HG03469 (cell line): ENCODE data around the gene CALHM2.
"Not testable (repeated sequence)": the region's sequence is repeated elsewhere in the genome, so short reads cannot be mapped to it uniquely, and the experiment has no call there.

Experiments used
- ATAC-seq: cut with Tn5 transposase; IDR thresholded peaks from one replicate; pipeline ENCODE4 v1.9.1; 2021; ENCODE audit warnings: mild to moderate bottlenecking, moderate library complexity, moderate number of reproducible peaks; ENCODE audit not compliant: unreplicated experiment

Gene CALHM2

DNA sequence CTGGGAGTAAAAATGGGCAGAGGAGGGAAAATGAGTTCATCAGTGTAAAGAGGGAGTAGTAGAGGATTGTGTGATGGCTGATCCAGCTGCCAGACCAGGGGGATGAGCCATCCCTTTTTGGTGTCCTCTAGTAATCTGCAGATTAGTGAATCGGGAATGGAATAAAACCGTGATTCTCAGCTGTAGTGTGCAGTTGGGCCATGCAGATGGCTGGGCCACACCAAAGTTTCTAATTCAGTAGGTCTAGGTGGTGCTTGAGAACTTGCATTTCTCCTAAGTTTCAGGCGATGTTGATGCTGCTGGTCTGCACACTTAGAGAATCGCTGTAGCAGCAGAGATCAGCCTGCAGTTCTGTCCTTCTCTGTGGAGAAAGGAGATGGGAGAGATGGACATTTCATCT lies 33.1 kb downstream of the CALHM2 start:
- no peak for ATAC-seq

DNA sequence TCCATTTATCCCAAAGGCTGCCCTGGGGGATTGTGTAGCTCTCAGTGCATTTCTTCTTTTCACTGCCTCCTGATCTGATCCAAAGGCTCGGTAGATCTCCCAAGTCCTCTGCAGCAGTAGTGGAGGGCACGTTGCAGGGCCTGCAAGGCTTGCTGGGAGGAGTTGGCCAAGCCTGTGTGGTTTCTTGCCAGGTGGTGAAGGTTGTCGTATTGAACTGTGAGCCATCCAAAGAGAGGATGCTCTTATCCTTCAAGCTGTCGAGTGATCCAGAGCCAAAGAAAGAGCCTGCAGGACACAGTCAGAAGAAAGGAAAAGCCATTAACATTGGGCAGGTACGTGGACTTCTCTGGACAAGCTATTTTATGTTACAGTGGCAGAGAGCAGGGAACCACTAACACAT lies 34.6 kb downstream of the CALHM2 start:
- no peak for ATAC-seq

DNA sequence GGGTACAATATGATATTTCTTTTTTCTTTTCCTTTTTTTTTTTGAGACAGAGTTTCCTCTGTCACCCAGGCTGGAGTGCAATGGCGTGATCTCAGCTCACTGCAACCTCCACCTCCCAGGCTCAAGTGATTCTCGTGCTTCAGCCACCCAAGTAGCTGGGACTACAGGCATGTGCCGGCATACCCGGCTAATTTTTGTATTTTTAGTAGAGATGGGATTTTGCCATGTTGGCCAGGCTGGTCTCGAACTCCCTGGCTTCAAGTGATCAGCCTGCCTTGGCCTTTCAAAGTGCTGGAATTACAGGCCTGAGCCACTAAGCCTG lies 35.1 kb downstream of the CALHM2 start:
- ATAC-seq = not testable (repeated sequence)

DNA sequence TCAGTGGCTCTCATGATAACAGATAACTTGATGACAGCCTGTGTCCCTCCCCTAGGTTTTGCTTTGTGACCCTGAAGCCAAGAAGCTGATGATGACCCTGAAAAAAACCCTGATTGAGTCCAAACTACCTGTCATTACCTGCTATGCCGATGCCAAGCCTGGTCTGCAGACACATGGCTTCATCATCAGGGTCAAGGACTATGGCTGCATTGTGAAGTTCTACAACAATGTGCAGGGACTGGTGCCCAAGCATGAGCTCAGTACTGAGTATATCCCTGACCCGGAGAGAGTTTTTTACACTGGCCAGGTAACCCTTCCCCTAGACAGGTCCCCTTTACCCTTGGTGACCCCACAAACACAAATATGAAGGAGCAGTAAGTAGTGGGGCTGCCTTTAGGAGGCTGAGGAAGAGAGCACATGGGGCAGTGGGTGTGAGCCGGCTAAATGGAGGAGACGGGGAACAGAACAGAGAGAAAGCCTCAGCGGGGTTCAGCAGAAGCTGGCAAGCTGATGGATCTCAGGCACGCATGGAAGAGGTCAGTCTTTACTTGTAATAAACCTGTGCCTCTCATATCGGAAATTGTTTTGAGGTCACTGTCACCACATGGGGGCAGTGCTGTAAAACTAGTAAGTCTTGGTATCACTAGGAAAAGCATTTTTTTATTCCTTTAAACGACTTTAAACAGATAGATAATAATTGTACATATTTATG lies 35.6 kb downstream of the CALHM2 start:
- no peak for ATAC-seq

DNA sequence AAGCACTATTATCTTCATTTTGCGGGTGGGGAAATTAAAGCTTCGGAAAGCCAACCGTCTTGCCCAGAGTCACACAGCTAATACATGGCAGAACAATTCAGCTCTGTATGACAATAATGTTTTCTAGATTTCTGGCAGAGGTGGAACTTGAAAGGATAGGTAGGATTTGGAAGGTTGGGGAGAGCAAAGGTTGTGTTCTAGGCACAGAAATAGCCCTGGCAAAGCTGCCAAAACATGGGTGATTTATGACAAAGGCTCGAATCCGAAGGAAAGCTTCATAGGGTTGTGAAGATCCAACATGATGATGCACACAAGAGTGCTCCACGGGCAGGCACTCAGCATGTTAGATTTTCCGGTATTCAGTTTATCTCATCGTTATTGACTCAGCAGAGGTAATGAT lies 36.6 kb downstream of the CALHM2 start:
- no peak for ATAC-seq

DNA sequence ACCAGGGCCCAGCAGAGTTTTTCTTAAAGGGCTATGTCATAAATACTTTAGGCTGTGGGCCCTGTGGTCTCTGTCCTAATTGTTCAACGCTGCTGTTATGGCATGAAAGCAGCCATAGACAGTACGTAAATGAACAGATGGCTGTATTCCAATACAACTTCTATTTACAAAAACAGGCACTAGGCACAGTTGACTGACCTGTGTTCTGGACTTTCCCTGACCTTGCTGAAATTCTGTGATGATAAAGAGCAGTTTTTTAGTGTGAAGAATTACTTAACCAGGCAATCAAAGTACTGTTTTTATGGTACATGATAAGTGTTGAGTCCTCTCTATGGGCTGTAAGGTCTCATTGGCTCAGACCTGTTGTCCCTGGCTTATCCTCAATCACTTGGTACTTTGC lies 38.6 kb downstream of the CALHM2 start:
- no peak for ATAC-seq

DNA sequence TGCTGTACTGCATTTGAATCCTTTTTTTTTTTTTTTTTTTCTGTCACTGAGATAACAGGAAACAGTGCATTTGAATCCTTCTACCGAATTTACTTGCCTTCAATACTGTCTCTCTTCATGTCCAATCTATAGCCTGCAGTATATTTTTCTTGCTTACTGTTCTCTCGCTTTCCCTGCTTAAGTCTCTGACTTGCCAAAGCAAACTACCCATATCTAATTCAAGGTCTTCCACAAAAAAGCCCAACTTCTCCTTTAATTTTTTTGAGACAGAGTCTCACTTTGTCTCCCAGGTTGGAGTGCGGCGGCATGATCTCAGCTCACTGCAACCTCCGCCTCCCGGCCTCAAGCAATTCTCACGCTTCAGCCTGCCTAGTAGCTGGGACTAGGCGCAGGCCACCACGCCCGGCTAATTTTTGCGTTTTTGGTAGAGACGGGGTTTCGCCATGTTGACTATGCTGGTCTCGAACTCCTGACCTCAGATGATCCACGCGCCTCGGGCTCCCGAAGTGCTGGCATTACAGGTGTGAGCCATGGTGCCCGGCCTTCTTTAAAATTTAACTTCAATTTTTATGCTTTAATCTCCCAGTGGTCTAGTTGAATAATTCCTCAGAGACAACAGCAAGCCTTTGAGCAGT lies 54.9 kb downstream of the CALHM2 start:
- no peak for ATAC-seq

DNA sequence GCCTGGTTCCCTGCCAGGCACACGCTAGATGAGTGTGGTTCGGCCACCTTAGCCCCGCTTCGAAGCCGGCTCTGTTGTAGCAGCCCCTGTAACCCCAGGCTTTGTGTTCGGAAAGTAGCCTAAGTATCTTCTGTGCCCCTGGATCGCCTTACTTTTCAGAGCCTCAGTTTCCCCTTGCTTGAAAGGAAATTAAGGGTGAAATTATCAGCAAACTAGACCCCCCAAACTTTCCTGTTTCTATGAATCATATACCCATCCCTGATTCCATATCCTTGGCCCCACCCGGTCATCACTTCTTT lies 55.4 kb downstream of the CALHM2 start:
- ATAC-seq = no peak
